H9 (cell line): ENCODE results near the gene ANO3. TPM values are rescaled to one million over a fixed set of nuclear protein-coding genes. Genes with fewer than 3 reads are reported as not detected.

ENCODE experiments used
- DNase-seq: peaks from one replicate; pipeline ENCODE4 v3.0.0-alpha.2; 2017
- H2AFZ ChIP-seq: one replicate; pipeline ENCODE4 v1.6.1; 2013; ENCODE audit warnings: mild to moderate bottlenecking, low read length, control low read depth, moderate library complexity
- H2AK5ac ChIP-seq: 2 replicates; pipeline ENCODE4 v1.6.1; 2013; ENCODE audit warnings: low read length, control low read depth, mixed read lengths; ENCODE audit not compliant: insufficient read length
- H2BK120ac ChIP-seq: one replicate; pipeline ENCODE4 v1.6.1; 2013; ENCODE audit warnings: low read depth, mild to moderate bottlenecking, low read length, control low read depth, inconsistent platforms; ENCODE audit not compliant: poor library complexity, severe bottlenecking
- H2BK12ac ChIP-seq: 2 replicates; pipeline ENCODE4 v1.6.1; 2013; ENCODE audit warnings: low read length, control low read depth, mixed read lengths, low read depth; ENCODE audit not compliant: insufficient read length
- H2BK15ac ChIP-seq: 2 replicates; pipeline ENCODE4 v1.6.1; 2013; ENCODE audit warnings: low read depth, low read length, control low read depth
- H2BK20ac ChIP-seq: one replicate; pipeline ENCODE4 v1.6.1; 2013; ENCODE audit warnings: low read depth, mild to moderate bottlenecking, low read length, control low read depth, inconsistent platforms; ENCODE audit not compliant: poor library complexity, severe bottlenecking
- H2BK5ac ChIP-seq: 2 replicates; pipeline ENCODE4 v1.6.1; 2013; ENCODE audit warnings: low read length, control low read depth, mixed read lengths; ENCODE audit not compliant: insufficient read length
- H3K14ac ChIP-seq: 2 replicates; pipeline ENCODE4 v1.6.1; 2013; ENCODE audit warnings: low read length, control low read depth; ENCODE audit not compliant: insufficient read depth
- H3K18ac ChIP-seq: 2 replicates; pipeline ENCODE4 v1.6.1; 2013; ENCODE audit warnings: low read depth, mild to moderate bottlenecking, mixed read lengths, low read length, control low read depth; ENCODE audit not compliant: insufficient read length
- H3K23ac ChIP-seq: 2 replicates; pipeline ENCODE4 v1.6.1; 2013; ENCODE audit warnings: low read length, control low read depth, mixed read lengths, low read depth; ENCODE audit not compliant: insufficient read length
- H3K23me2 ChIP-seq: 2 replicates; pipeline ENCODE4 v1.6.1; 2013; ENCODE audit warnings: low read depth, mild to moderate bottlenecking, mixed read lengths, low read length, control low read depth; ENCODE audit not compliant: insufficient read length, poor library complexity, severe bottlenecking
- H3K27ac ChIP-seq: 2 replicates; pipeline ENCODE4 v1.5.1; 2013; ENCODE audit warnings: low read length, control low read depth, mixed read lengths, low read depth; ENCODE audit not compliant: insufficient read length
- H3K27me3 ChIP-seq: 2 replicates; pipeline ENCODE4 v1.6.1; 2013; ENCODE audit warnings: low read length, control low read depth, inconsistent platforms; ENCODE audit not compliant: insufficient read depth
- H3K4ac ChIP-seq: 2 replicates; pipeline ENCODE4 v1.6.1; 2013; ENCODE audit warnings: low read depth, mild to moderate bottlenecking, control low read depth, inconsistent platforms, low read length, moderate library complexity
- H3K4me1 ChIP-seq: 2 replicates; pipeline ENCODE4 v1.6.1; 2013; ENCODE audit warnings: low read length, control low read depth, inconsistent platforms; ENCODE audit not compliant: insufficient read depth
- H3K4me2 ChIP-seq: 2 replicates; pipeline ENCODE4 v1.6.1; 2013; ENCODE audit warnings: low read length, control low read depth, mixed read lengths; ENCODE audit not compliant: insufficient read length, insufficient read depth
- H3K56ac ChIP-seq: 2 replicates; pipeline ENCODE4 v1.6.1; 2013; ENCODE audit warnings: low read depth, mild to moderate bottlenecking, mixed read lengths, low read length, control low read depth; ENCODE audit not compliant: insufficient read length
- H3K79me1 ChIP-seq: 2 replicates; pipeline ENCODE4 v1.6.1; 2013; ENCODE audit warnings: low read depth, mild to moderate bottlenecking, moderate library complexity, low read length, control low read depth, inconsistent platforms; ENCODE audit not compliant: insufficient read depth, poor library complexity, severe bottlenecking
- H3K79me2 ChIP-seq: 2 replicates; pipeline ENCODE4 v1.6.1; 2013; ENCODE audit warnings: low read length, control low read depth, inconsistent platforms; ENCODE audit not compliant: insufficient read depth
- H3K9ac ChIP-seq: 2 replicates; pipeline ENCODE4 v1.6.1; 2013; ENCODE audit warnings: low read length, control low read depth, mixed read lengths; ENCODE audit not compliant: insufficient read length; ENCODE audit errors: extremely low read depth
- H3K9me3 ChIP-seq: one replicate; pipeline ENCODE4 v1.6.1; 2013; ENCODE audit warnings: low read depth, low read length, inconsistent platforms; ENCODE audit not compliant: control insufficient read depth
- H3T11ph ChIP-seq: one replicate; pipeline ENCODE4 v1.6.1; 2013; ENCODE audit warnings: mild to moderate bottlenecking, low read length, control low read depth, inconsistent platforms
- H4K20me1 ChIP-seq: one replicate; pipeline ENCODE4 v1.6.1; 2013; ENCODE audit not compliant: control insufficient read depth, insufficient read length, insufficient read depth
- H4K5ac ChIP-seq: 2 replicates; pipeline ENCODE4 v1.6.1; 2013; ENCODE audit warnings: low read depth, mild to moderate bottlenecking, mixed read lengths, low read length, control low read depth; ENCODE audit not compliant: insufficient read length
- H4K8ac ChIP-seq: replicated peaks from 2 replicates; pipeline ENCODE4 v1.6.1; 2013; ENCODE audit warnings: low read length, control low read depth, mixed read lengths, low read depth; ENCODE audit not compliant: insufficient read length
- H4K91ac ChIP-seq: 2 replicates; pipeline ENCODE4 v1.6.1; 2013; ENCODE audit warnings: low read depth, mild to moderate bottlenecking, moderate library complexity, mixed read lengths, low read length, control low read depth; ENCODE audit not compliant: insufficient read length
- H3K27ac Mint-ChIP-seq, 3 experiments: 2 replicates in 2 of 3; 3 replicates in 1 of 3; pipeline ENCODE4 v1.8.0; 2020 to 2021; ENCODE audit warnings: mixed read lengths in 3 of 3, mild to moderate bottlenecking in 1 of 3, moderate library complexity in 1 of 3
- H3K27me3 Mint-ChIP-seq: 2 replicates; pipeline ENCODE4 v1.8.0; 2021; ENCODE audit warnings: low read depth, mild to moderate bottlenecking, moderate library complexity, mixed read lengths
- H3K36me3 Mint-ChIP-seq, 3 experiments: 2 replicates in 2 of 3; 3 replicates in 1 of 3; pipeline ENCODE4 v1.8.0; 2020 to 2021; ENCODE audit warnings: low read depth in 3 of 3, mixed read lengths in 3 of 3; ENCODE audit not compliant: insufficient read depth in 1 of 3
- H3K4me1 Mint-ChIP-seq, 2 experiments: 2 replicates each; pipeline ENCODE4 v1.8.0; 2020; ENCODE audit warnings: mixed read lengths in 2 of 2
- H3K4me3 Mint-ChIP-seq, 2 experiments: 2 replicates in 1 of 2; 3 replicates in 1 of 2; pipeline ENCODE4 v1.8.0; 2020 to 2021; ENCODE audit warnings: mild to moderate bottlenecking in 2 of 2, mixed read lengths in 2 of 2, moderate library complexity in 1 of 2
- H3K9me3 Mint-ChIP-seq, 2 experiments: 2 replicates in 1 of 2; 3 replicates in 1 of 2; pipeline ENCODE4 v1.8.0; 2020; ENCODE audit warnings: mild to moderate bottlenecking in 2 of 2, mixed read lengths in 2 of 2, moderate library complexity in 1 of 2
- WGBS: extraction: QIAGEN DNeasy Blood & Tissue Kit; methylation state at CpG from one replicate; pipeline ENCODE4 v1.1.7; 2013; ENCODE audit warnings: missing lambda C conversion rate, low lambda C conversion rate, mixed read lengths; ENCODE audit not compliant: insufficient read length; ENCODE audit errors: extremely low coverage; 5-methylcytosine and 5-hydroxymethylcytosine counted together
- total RNA-seq: library from RNA; stranded (reverse); gene quantifications from 2 replicates; pipeline ENCODE4 v1.2.1, GENCODE V29; 2021
- TF ChIP-seq, protein P1 (sequence below): fragments of 200-600 bp; sonication (generic); conservative IDR thresholded peaks from 3 replicates; pipeline ENCODE4 v1.8.0; 2021; ENCODE audit warnings: antibody characterized with exemption, mild to moderate bottlenecking

ANO3 gene
- total RNA-seq, 1 experiment from 2014 or later: not detected

DNA sequence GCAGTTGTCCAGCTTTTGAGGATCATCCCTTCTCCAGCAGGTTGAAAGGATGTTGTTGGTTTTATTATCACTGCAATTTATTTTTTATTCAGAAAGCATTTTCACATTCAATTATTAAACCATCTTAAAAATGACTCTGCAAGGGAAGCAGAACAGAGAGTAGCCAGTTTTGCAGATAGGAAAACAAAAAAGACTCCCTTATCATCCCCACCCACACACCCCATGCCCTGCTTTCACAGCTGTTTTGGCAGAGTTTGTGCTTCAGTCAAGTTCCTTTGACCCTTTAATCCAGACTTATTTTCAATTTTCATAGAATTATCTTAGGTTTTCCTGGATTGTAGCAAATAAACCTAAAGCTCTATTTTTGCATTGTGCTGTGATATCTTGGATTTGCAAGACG, 195.8 kb downstream of the ANO3 start:
- Histone ChIP-seq H3K27me3 (peaks cover 5% of the 10 kb centered on the region; the same call in 1 of the 2 replicates), H3K4me2 (no peak overlapping the region), H3K9me3 (no peaks in the 10 kb centered on the region), H2AFZ (no peak overlapping the region), H3K27ac (no peak overlapping the region), H2AK5ac (no peak overlapping the region), H2BK12ac (no peak overlapping the region), H3K9ac (no peak overlapping the region), H3T11ph (no peak overlapping the region), H3K4me1 (no peaks in the 10 kb centered on the region), H4K5ac (no peak overlapping the region), H3K4ac (no peak overlapping the region), H2BK15ac (no peak overlapping the region), H2BK120ac (no peak overlapping the region), H4K8ac (no peak overlapping the region), H3K23me2 (no peaks in the 10 kb centered on the region), H2BK5ac (no peak overlapping the region), H3K23ac (no peak overlapping the region), H3K79me1 (no peaks in the 10 kb centered on the region), H3K79me2 (no peaks in the 10 kb centered on the region), H3K18ac (no peak overlapping the region), H2BK20ac (no peak overlapping the region), H4K20me1 (no peaks in the 10 kb centered on the region), H4K91ac (no peak overlapping the region), H3K14ac (no peak overlapping the region), H3K56ac (no peak overlapping the region)
- no peak overlapping the region for H3K27ac Mint-ChIP-seq
- TF ChIP-seq, protein P1, sequence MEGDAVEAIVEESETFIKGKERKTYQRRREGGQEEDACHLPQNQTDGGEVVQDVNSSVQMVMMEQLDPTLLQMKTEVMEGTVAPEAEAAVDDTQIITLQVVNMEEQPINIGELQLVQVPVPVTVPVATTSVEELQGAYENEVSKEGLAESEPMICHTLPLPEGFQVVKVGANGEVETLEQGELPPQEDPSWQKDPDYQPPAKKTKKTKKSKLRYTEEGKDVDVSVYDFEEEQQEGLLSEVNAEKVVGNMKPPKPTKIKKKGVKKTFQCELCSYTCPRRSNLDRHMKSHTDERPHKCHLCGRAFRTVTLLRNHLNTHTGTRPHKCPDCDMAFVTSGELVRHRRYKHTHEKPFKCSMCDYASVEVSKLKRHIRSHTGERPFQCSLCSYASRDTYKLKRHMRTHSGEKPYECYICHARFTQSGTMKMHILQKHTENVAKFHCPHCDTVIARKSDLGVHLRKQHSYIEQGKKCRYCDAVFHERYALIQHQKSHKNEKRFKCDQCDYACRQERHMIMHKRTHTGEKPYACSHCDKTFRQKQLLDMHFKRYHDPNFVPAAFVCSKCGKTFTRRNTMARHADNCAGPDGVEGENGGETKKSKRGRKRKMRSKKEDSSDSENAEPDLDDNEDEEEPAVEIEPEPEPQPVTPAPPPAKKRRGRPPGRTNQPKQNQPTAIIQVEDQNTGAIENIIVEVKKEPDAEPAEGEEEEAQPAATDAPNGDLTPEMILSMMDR: no peak
- no peaks in the 10 kb centered on the region for H3K36me3 Mint-ChIP-seq
- H3K27me3 Mint-ChIP-seq: peaks cover 44% of the 10 kb centered on the region
- H3K4me1 Mint-ChIP-seq: peaks cover 16 to 18% of the 10 kb centered on the region in 2 experiments
- no peak for DNase-seq
- no peaks in the 10 kb centered on the region for H3K9me3 Mint-ChIP-seq
- WGBS: no CpG with 5 or more reads among the region's 1 CpG
- H3K4me3 Mint-ChIP-seq: no peak overlapping the region
